Stomach (tissue), 4 donors: ENCODE results near the gene SPDYE2B.
"Not testable (repeated sequence)": the region's sequence is repeated elsewhere in the genome, so short reads cannot be mapped to it uniquely, and the experiment has no call there.

Experiments
- POLR2AphosphoS5 ChIP-seq, 3 donors: sonication (generic); formaldehyde crosslinking; IDR thresholded peaks; one replicate each; pipeline ENCODE4 v1.6.1; 2016; ENCODE audit warnings: antibody characterized with exemption in 3 of 3
- TF ChIP-seq, protein P1 (sequence below), 7 experiments: fragments of 450-650 bp in 4 of 7; fragments of 200-600 bp in 3 of 7; sonication (generic) in 3 of 7; IDR thresholded peaks; one replicate each; pipeline ENCODE4 v1.5.1; 2016 to 2019; ENCODE audit warnings: antibody characterized with exemption in 7 of 7, control low read depth in 2 of 7, mild to moderate bottlenecking in 1 of 7

DNA sequence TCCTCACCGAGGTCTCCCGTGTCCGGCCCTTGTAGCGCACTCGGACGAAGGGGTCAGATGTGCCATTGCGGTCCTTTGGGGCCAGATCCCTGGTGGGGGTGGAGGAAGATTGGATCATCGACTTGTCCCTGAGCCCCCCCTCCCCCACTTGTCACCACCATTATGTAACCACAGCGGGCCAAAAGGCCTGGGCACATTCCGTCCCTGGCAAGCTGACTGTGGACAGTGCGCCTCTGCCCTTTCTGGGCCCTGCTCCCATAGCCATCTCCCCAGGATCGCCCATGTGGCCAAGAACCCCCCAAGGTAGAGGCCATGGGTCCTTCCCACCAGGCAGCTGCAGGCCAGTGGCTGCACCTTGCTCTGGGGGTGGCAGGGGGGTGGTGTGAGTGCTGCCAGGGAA lies 47.8 kb upstream of the SPDYE2B start:
- TF ChIP-seq, protein P1, sequence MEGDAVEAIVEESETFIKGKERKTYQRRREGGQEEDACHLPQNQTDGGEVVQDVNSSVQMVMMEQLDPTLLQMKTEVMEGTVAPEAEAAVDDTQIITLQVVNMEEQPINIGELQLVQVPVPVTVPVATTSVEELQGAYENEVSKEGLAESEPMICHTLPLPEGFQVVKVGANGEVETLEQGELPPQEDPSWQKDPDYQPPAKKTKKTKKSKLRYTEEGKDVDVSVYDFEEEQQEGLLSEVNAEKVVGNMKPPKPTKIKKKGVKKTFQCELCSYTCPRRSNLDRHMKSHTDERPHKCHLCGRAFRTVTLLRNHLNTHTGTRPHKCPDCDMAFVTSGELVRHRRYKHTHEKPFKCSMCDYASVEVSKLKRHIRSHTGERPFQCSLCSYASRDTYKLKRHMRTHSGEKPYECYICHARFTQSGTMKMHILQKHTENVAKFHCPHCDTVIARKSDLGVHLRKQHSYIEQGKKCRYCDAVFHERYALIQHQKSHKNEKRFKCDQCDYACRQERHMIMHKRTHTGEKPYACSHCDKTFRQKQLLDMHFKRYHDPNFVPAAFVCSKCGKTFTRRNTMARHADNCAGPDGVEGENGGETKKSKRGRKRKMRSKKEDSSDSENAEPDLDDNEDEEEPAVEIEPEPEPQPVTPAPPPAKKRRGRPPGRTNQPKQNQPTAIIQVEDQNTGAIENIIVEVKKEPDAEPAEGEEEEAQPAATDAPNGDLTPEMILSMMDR (IDR thresholded peaks at IDR 0.05) = not testable (repeated sequence)
- TF ChIP-seq POLR2AphosphoS5 (IDR thresholded peaks at IDR 0.05) = not testable (repeated sequence)
